Measurements from ENCODE around the gene PAQR5.
"Not testable (repeated sequence)": the region's sequence is repeated elsewhere in the genome, so short reads cannot be mapped to it uniquely, and the experiment has no call there.

Gene PAQR5

GRCh38 chr15:69337138-69337537 lies 38.4 kb downstream of the PAQR5 start:
- Mint-ChIP-seq H3K27me3 (ENCODE audit: low read depth) (no peaks in the 10 kb centered on the region), H3K36me3 (ENCODE audit: low read depth) (peaks cover 4% of the 10 kb centered on the region), H3K9me3 (peaks cover 8% of the 10 kb centered on the region), H3K27ac (no peak overlapping the region), H3K4me1 (no peaks in the 10 kb centered on the region), H3K4me3 (no peak overlapping the region)
- no peak for TF ChIP-seq CTCF (IDR thresholded peaks at IDR 0.05; ENCODE audit: unreplicated experiment in 3 of 3)

GRCh38 chr15:69338535-69339213 lies 40.0 kb downstream of the PAQR5 start:
- H3K27ac Mint-ChIP-seq = no peak overlapping the region
- peaks cover 4% of the 10 kb centered on the region for H3K36me3 Mint-ChIP-seq (ENCODE audit: low read depth)
- H3K4me1 Mint-ChIP-seq = peaks cover 8% of the 10 kb centered on the region
- no peak overlapping the region for H3K4me3 Mint-ChIP-seq
- H3K27me3 Mint-ChIP-seq (ENCODE audit: low read depth) = no peaks in the 10 kb centered on the region
- peaks cover 7% of the 10 kb centered on the region for H3K9me3 Mint-ChIP-seq
- TF ChIP-seq CTCF (IDR thresholded peaks at IDR 0.05; ENCODE audit: unreplicated experiment in 3 of 3) = no peak

GRCh38 chr15:69339214-69339543 lies 40.5 kb downstream of the PAQR5 start:
- H3K4me3 Mint-ChIP-seq; H3K9me3 Mint-ChIP-seq; H3K27me3 Mint-ChIP-seq (ENCODE audit: low read depth); H3K36me3 Mint-ChIP-seq (ENCODE audit: low read depth); H3K27ac Mint-ChIP-seq; H3K4me1 Mint-ChIP-seq: not testable (repeated sequence)

- Mint-ChIP-seq H3K4me1 (peaks cover 8% of the 10 kb centered on the region), H3K36me3 (ENCODE audit: low read depth) (no peaks in the 10 kb centered on the region), H3K27ac (peak overlapping the region in 1 of 3 experiments; percentile 52), H3K27me3 (ENCODE audit: low read depth) (peaks cover 3% of the 10 kb centered on the region), H3K4me3 (no peak overlapping the region), H3K9me3 (peaks cover 3% of the 10 kb centered on the region)
- TF ChIP-seq CTCF (IDR thresholded peaks at IDR 0.05; ENCODE audit: unreplicated experiment in 3 of 3) = no peak
Measured at GRCh38 chr15:69340243-69340900, 41.7 kb downstream of the PAQR5 start.

- no peak for TF ChIP-seq CTCF (IDR thresholded peaks at IDR 0.05; ENCODE audit: unreplicated experiment in 3 of 3)
- no peaks in the 10 kb centered on the region for H3K36me3 Mint-ChIP-seq (ENCODE audit: low read depth)
- H3K4me3 Mint-ChIP-seq = no peak overlapping the region
- H3K4me1 Mint-ChIP-seq = peaks cover 8% of the 10 kb centered on the region
- H3K27me3 Mint-ChIP-seq (ENCODE audit: low read depth) = peaks cover 3% of the 10 kb centered on the region
- H3K27ac Mint-ChIP-seq = no peak overlapping the region
- no peaks in the 10 kb centered on the region for H3K9me3 Mint-ChIP-seq
Measured at GRCh38 chr15:69341356-69341755, 42.6 kb downstream of the PAQR5 start.

GRCh38 chr15:69342460-69343076 lies 43.9 kb downstream of the PAQR5 start:
- Mint-ChIP-seq H3K27ac (no peak overlapping the region), H3K9me3 (no peaks in the 10 kb centered on the region), H3K4me3 (no peak overlapping the region), H3K4me1 (peaks cover 8% of the 10 kb centered on the region), H3K36me3 (ENCODE audit: low read depth) (no peaks in the 10 kb centered on the region), H3K27me3 (ENCODE audit: low read depth) (peaks cover 3% of the 10 kb centered on the region)
- TF ChIP-seq CTCF (IDR thresholded peaks at IDR 0.05; ENCODE audit: unreplicated experiment in 3 of 3) = no peak
